SK-N-SH treated with all-trans-retinoic acid at 6 μM for 48 hours (cell line): Measurements from ENCODE around the gene EXOSC3.

Experiments
- ATAC-seq: fragments of 200-7000 bp; cut with Tn5 transposase; 3 replicates; pipeline ENCODE4 v1.9.1; 2020; ENCODE audit warnings: mild to moderate bottlenecking, moderate library complexity
- ARNTL ChIP-seq: fragments of 450-650 bp; formaldehyde crosslinking; IDR thresholded peaks from 2 replicates; pipeline ENCODE4 v1.5.0; 2020; ENCODE audit warnings: low read depth, mild to moderate bottlenecking, moderate library complexity, borderline replicate concordance
- BACH2 ChIP-seq: fragments of 250-450 bp; sonication (Bioruptor Pico); IDR thresholded peaks from 2 replicates; pipeline ENCODE4 v1.9.0; 2021; ENCODE audit warnings: mild to moderate bottlenecking, borderline replicate concordance
- ESRRG ChIP-seq: fragments of 250-450 bp; sonication (Bioruptor Pico); IDR thresholded peaks from 2 replicates; pipeline ENCODE4 v1.6.1; 2021; ENCODE audit warnings: mild to moderate bottlenecking
- GLIS3 ChIP-seq: fragments of 250-450 bp; sonication (Bioruptor Pico); IDR thresholded peaks from 2 replicates; pipeline ENCODE4 v1.5.0; 2020; ENCODE audit warnings: mild to moderate bottlenecking, moderate library complexity
- ISL1 ChIP-seq: fragments of 250-450 bp; sonication (Bioruptor Pico); IDR thresholded peaks from 2 replicates; pipeline ENCODE4 v2.1.2; 2022; ENCODE audit warnings: mild to moderate bottlenecking, moderate library complexity
- OSR1 ChIP-seq: fragments of 250-450 bp; sonication (Bioruptor Pico); IDR thresholded peaks from 2 replicates; pipeline ENCODE4 v1.8.0; 2022; ENCODE audit warnings: moderate library complexity, mild to moderate bottlenecking, inconsistent platforms
- PPARA ChIP-seq: fragments of 250-450 bp; sonication (Bioruptor Pico); IDR thresholded peaks from 2 replicates; pipeline ENCODE4 v1.5.0; 2020; ENCODE audit warnings: mild to moderate bottlenecking, borderline replicate concordance
- RARB ChIP-seq: fragments of 250-450 bp; sonication (Bioruptor Pico); IDR thresholded peaks from 2 replicates; pipeline ENCODE4 v1.8.0; 2021; ENCODE audit warnings: mild to moderate bottlenecking, moderate library complexity
- TCF4 ChIP-seq: fragments of 250-450 bp; sonication (Bioruptor Pico); IDR thresholded peaks from 2 replicates; pipeline ENCODE4 v1.8.0; 2021; ENCODE audit warnings: mild to moderate bottlenecking, moderate library complexity, borderline replicate concordance
- TOX ChIP-seq: fragments of 250-450 bp; sonication (Bioruptor Pico); IDR thresholded peaks from 2 replicates; pipeline ENCODE4 v1.8.0; 2021; ENCODE audit warnings: mild to moderate bottlenecking, moderate library complexity, borderline replicate concordance
- ZC3H10 ChIP-seq: fragments of 250-450 bp; sonication (Bioruptor Pico); IDR thresholded peaks from 2 replicates; pipeline ENCODE4 v1.5.1; 2021; ENCODE audit warnings: mild to moderate bottlenecking, moderate library complexity
- ZFP3 ChIP-seq: fragments of 250-450 bp; sonication (Bioruptor Pico); IDR thresholded peaks from 2 replicates; pipeline ENCODE4 v1.5.0; 2020; ENCODE audit warnings: mild to moderate bottlenecking, moderate library complexity
- ZFP30 ChIP-seq: fragments of 450-650 bp; formaldehyde crosslinking; IDR thresholded peaks from 2 replicates; pipeline ENCODE4 v1.5.0; 2022; ENCODE audit warnings: mild to moderate bottlenecking, moderate library complexity
- ZNF565 ChIP-seq: fragments of 450-650 bp; formaldehyde crosslinking; conservative IDR thresholded peaks from 2 replicates; pipeline ENCODE4 v1.5.0; 2020; ENCODE audit warnings: low read depth, mild to moderate bottlenecking, moderate library complexity
- ZNF70 ChIP-seq: fragments of 450-650 bp; formaldehyde crosslinking; IDR thresholded peaks from 2 replicates; pipeline ENCODE4 v1.5.0; 2020; ENCODE audit warnings: mild to moderate bottlenecking, moderate library complexity
- ZNF8 ChIP-seq: fragments of 450-650 bp; formaldehyde crosslinking; IDR thresholded peaks from 2 replicates; pipeline ENCODE4 v1.5.0; 2020; ENCODE audit warnings: mild to moderate bottlenecking, moderate library complexity
- TF ChIP-seq, protein P1 (sequence below): fragments of 250-450 bp; sonication (Bioruptor Pico); IDR thresholded peaks from 2 replicates; pipeline ENCODE4 v1.5.0; 2020; ENCODE audit warnings: mild to moderate bottlenecking, moderate library complexity
- TF ChIP-seq, protein P2 (sequence below): fragments of 250-450 bp; sonication (Bioruptor Pico); IDR thresholded peaks from 2 replicates; pipeline ENCODE4 v1.5.1; 2021; ENCODE audit warnings: mild to moderate bottlenecking, moderate library complexity
- TF ChIP-seq, protein P3 (sequence below): fragments of 250-450 bp; sonication (Bioruptor Pico); IDR thresholded peaks from 2 replicates; pipeline ENCODE4 v1.5.1; 2020; ENCODE audit warnings: low read depth, mild to moderate bottlenecking, moderate library complexity

Gene EXOSC3

DNA sequence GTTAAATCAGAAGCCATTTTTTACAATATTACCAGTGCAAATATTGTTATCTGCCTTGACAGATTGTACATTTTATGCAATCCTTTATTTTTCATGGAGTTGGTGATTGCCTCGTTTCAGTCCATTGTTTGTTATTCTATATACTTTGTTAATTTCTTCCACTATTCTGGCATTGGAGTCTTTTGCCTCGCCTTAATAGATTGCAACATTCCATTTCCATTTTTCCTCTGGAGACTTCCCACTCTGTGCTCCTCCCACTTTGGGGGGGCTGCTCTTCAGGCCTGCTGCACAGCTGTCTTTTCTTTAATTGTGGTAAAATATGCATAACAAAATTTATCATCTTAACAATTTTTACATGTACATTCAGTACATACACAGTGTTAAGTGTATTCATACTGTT is 11.4 kb upstream of the EXOSC3 start:
- TF ChIP-seq ZFP30 (CRISPR knock-in tag) (no peak), BACH2 (CRISPR knock-in tag) (no peak), ZNF8 (CRISPR knock-in tag) (no peak), ZNF70 (CRISPR knock-in tag) (no peak), ARNTL (no peak), ESRRG (no peak), ZC3H10 (CRISPR knock-in tag) (no peak), ISL1 (no peak), PPARA (CRISPR knock-in tag) (no peak)
- ATAC-seq, result no peak

DNA sequence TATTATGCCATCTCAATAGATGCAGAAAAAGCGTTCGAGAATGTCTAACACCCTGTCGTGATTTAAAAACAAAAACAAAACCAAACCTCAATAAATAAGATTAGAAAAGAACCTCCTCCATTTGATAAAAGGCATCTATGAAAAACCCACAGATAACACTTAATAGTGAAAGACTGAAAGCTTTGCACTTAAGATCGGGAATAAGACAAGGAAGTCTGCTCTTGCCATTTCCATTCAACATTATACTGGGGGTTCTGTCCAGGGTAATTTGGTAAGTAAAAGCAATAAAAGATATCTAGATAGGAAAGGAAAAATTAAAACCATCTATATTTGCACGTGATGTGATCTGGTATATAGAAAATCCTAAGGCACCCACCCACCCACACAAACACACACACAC is 7.3 kb upstream of the EXOSC3 start:
- peak; percentile 63; the same call in 1 of the 2 replicates for TF ChIP-seq TCF4 (CRISPR knock-in tag)
- TF ChIP-seq, protein P1, sequence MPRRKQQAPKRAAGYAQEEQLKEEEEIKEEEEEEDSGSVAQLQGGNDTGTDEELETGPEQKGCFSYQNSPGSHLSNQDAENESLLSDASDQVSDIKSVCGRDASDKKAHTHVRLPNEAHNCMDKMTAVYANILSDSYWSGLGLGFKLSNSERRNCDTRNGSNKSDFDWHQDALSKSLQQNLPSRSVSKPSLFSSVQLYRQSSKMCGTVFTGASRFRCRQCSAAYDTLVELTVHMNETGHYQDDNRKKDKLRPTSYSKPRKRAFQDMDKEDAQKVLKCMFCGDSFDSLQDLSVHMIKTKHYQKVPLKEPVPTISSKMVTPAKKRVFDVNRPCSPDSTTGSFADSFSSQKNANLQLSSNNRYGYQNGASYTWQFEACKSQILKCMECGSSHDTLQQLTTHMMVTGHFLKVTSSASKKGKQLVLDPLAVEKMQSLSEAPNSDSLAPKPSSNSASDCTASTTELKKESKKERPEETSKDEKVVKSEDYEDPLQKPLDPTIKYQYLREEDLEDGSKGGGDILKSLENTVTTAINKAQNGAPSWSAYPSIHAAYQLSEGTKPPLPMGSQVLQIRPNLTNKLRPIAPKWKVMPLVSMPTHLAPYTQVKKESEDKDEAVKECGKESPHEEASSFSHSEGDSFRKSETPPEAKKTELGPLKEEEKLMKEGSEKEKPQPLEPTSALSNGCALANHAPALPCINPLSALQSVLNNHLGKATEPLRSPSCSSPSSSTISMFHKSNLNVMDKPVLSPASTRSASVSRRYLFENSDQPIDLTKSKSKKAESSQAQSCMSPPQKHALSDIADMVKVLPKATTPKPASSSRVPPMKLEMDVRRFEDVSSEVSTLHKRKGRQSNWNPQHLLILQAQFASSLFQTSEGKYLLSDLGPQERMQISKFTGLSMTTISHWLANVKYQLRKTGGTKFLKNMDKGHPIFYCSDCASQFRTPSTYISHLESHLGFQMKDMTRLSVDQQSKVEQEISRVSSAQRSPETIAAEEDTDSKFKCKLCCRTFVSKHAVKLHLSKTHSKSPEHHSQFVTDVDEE (CRISPR knock-in tag), result no peak
- no peak for ATAC-seq

DNA sequence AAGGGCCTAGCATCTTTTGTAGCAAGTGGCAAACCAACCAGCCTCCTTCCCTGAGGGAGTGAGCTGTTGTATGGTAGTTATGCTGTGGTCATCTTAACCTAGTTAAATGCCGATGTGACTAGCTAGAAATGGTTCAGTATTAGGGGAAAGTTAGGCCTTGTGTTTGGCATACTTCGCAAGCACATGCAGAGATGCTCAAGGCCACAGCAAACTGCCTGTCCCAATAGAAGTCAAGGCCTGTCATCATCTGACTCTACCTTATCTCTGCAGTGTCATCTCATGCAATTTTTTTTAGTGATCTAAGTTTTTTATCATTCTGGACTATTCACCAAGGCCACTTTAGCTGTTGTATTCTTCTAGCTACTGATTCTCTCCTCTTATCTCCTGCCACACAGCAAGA is 5.2 kb upstream of the EXOSC3 start:
- no peak for ATAC-seq
- TF ChIP-seq ISL1 (no peak), RARB (CRISPR knock-in tag) (no peak), ZFP30 (CRISPR knock-in tag) (no peak), TCF4 (CRISPR knock-in tag) (no peak), GLIS3 (CRISPR knock-in tag) (no peak), ZC3H10 (CRISPR knock-in tag) (no peak), ARNTL (no peak), TOX (CRISPR knock-in tag) (no peak), ZNF8 (CRISPR knock-in tag) (no peak), ZNF70 (CRISPR knock-in tag) (no peak), PPARA (CRISPR knock-in tag) (no peak), OSR1 (CRISPR knock-in tag) (no peak)
- TF ChIP-seq, all 23 proteins: peak for 0

DNA sequence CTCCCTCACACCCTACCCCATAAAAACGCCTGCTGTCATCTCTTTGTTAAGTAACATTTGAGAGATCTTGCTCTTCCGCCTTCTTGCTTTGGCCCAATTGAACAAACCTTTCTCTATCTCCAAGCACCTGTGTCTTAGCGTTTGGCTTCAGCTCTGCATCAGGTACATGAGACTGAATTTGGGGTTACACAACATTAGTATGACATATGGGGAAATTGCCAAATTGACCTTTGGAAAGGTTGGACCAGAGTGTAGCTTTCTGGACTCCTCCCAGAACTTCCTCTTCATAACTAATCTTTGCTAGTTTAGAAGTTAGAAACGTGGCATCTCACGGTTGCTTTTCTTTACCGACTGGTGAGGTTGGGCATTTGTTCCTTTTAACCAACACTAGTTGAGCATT is 3.5 kb upstream of the EXOSC3 start:
- ATAC-seq, result no peak
- no peak for TF ChIP-seq OSR1 (CRISPR knock-in tag)
- no peak for TF ChIP-seq GLIS3 (CRISPR knock-in tag)
- TF ChIP-seq ZFP30 (CRISPR knock-in tag), result no peak
- TF ChIP-seq ARNTL, result no peak

DNA sequence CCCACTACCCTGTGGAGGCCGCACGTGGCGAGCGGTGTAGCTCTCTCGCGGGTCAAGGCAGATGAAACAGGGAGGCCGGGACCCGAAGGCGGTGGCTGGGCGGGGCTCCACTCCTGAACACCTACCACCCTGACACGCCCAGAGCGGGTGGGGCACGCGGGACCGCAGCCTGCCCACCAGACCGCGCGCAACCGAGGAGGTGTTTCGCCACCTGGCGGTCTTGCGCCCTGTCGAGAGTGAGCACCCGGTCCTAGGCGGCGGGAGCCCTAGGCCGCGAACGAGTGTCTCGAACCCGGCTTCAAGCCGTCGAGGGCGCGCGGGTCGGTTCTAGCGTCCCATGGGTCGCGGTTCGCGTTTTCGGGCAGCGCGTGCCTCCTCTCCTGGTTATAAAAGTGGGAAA is 2.2 kb upstream of the EXOSC3 start:
- TF ChIP-seq ZFP3 (CRISPR knock-in tag) (no peak), PPARA (CRISPR knock-in tag) (no peak), ARNTL (no peak), ZNF565 (CRISPR knock-in tag) (no peak), BACH2 (CRISPR knock-in tag) (no peak), ISL1 (no peak)
- TF ChIP-seq, protein P1 (CRISPR knock-in tag), result no peak
- TF ChIP-seq, protein P2, sequence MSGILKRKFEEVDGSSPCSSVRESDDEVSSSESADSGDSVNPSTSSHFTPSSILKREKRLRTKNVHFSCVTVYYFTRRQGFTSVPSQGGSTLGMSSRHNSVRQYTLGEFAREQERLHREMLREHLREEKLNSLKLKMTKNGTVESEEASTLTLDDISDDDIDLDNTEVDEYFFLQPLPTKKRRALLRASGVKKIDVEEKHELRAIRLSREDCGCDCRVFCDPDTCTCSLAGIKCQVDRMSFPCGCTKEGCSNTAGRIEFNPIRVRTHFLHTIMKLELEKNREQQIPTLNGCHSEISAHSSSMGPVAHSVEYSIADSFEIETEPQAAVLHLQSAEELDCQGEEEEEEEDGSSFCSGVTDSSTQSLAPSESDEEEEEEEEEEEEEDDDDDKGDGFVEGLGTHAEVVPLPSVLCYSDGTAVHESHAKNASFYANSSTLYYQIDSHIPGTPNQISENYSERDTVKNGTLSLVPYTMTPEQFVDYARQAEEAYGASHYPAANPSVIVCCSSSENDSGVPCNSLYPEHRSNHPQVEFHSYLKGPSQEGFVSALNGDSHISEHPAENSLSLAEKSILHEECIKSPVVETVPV, result no peak
- no peak for ATAC-seq

DNA sequence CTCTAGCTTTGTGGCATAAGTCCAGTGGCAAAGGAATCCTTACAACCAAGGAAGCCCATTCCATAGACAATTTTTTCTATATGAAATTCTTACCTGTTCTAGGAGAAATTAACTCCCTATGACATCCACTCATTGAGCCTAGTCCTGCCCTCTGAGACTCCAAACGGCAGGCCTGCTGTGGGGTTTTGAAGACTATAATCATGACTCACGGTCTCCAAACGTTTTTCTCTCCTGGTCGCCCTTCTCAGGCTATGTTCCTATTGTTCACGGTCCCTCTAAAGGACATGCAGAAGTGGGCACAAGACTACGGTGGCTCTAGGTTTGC is 611 bp downstream of the EXOSC3 start:
- TF ChIP-seq ARNTL (no peak), ESRRG (no peak)
- TF ChIP-seq, protein P3, sequence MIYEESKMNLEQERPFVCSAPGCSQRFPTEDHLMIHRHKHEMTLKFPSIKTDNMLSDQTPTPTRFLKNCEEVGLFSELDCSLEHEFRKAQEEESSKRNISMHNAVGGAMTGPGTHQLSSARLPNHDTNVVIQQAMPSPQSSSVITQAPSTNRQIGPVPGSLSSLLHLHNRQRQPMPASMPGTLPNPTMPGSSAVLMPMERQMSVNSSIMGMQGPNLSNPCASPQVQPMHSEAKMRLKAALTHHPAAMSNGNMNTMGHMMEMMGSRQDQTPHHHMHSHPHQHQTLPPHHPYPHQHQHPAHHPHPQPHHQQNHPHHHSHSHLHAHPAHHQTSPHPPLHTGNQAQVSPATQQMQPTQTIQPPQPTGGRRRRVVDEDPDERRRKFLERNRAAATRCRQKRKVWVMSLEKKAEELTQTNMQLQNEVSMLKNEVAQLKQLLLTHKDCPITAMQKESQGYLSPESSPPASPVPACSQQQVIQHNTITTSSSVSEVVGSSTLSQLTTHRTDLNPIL (CRISPR knock-in tag), result no peak
- ATAC-seq, result peak; percentile 6; the same call in 2 of the 3 replicates
